Measurements from ENCODE around the gene TRIM10.
"Not testable (repeated sequence)": the region's sequence is repeated elsewhere in the genome, so short reads cannot be mapped to it uniquely, and the experiment has no call there.

TRIM10 gene

DNA sequence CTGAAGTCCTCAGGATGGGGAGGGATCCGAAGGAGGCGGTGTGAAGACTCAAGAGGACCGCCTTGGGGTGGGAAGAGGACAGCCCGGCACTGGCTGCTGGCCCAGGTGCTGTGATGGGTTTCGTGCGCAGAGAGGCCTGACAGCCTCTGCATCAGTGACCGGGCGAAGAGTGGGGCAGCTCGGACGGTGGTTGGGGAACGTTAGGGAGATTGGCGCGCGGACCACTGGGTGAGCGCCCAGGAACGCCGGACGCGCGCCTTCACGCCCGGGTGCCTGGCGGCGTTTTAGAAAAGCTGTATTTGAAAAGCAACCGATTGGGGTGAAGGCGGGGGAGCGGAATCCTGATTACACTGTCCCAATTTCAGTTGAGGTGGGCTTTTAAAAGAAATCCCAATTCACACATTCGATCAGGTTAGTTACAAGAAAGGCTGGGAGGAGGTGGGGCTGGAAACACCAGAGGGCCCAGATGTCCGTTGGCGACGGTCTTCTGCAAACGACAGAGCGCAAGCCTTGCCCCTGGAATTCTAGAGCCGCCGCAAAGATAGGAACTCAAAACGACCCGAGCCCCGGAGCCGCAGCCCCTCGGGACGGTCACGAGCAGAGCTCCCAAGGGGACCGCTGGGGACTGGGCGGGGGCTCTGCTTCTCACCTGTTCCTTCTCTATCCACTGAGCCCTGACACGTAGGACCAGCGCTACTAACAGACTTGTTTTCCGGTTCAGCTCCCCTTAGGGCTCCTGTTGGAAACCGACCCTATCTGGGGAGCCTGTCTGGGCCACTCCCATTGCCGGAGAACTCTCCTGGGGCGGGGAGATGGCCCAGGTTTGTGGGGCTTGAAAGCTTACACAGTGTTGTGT, 33.5 kb downstream of the TRIM10 start:
- no peak for DNase-seq

- DNase-seq: no peak
Observed at GRCh38 chr6:30122515-30122914, 38.5 kb downstream of the TRIM10 start.

GRCh38 chr6:30121446-30122366, 39.3 kb downstream of the TRIM10 start:
- no peak for DNase-seq

DNA sequence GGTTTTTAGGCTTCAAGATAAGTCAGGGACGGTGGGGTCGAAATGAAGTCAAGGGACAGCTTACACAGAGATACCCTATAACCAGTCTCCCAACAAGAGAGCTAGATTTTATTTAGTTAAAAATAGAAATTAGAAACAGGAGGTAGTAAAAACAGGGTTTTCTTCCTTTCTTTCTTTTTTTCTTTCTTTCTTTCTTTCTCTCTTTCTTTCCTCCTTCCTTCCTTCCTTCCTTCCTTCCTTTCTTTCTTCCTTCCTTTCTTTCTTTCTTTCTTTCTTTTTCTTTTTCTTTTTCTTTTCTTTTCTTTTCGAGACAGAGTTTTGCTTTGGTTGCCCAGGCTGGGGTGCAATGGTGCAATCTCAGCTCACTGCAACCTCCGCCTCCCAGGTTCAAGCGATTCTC, 42.3 kb downstream of the TRIM10 start:
- DNase-seq: not testable (repeated sequence)

- no peak for DNase-seq
Observed at GRCh38 chr6:30116724-30117123, 44.3 kb downstream of the TRIM10 start.

- no peak for DNase-seq
Observed at GRCh38 chr6:30113841-30114240, 47.2 kb downstream of the TRIM10 start.

DNA sequence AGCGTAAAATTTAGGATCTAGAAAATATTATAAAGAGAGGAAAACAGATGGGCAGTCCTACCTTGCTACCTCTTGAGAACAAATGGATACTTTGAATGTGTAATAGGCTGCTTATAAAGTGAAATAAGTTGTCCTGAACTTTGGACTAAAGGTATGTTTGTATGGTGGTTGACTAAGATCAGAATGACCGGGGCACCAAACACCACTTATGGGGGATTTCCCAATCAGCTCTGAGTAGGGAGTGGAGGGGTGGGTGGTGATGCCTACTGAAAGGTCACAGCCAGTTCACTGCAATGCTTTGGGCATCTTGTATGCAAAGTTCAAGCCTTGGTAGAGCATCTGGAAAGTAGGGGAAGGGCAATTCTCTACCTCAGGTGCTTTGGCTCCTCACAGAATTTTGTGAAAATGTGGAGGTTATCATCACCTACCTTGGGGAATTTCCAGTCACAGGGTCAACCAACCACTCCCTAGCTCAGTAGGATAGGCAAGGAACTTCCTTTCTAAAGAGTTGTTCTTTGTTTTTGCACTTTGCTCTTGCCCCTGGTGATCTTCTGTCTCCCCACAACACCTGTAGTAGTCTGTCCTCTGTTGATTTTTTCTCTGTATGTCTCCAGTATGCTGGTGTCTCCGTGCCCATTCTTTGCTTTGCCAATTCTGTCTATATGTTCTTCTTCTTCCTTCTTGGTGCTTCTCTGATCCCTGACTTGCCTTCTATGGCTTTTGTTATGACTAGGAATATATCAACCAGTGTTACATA, 47.8 kb downstream of the TRIM10 start, which contains the start of gene TRIM31:
TRIM31 (minus strand) TSS at position 88 of the 757 bp plus-strand sequence. CDS start 285 bp downstream, outside the sequence.
- DNase-seq: no peak

GRCh38 chr6:30112402-30112994, 48.5 kb downstream of the TRIM10 start:
- no peak for DNase-seq

- no peak for DNase-seq
Observed at GRCh38 chr6:30111266-30111856, 49.6 kb downstream of the TRIM10 start.

DNA sequence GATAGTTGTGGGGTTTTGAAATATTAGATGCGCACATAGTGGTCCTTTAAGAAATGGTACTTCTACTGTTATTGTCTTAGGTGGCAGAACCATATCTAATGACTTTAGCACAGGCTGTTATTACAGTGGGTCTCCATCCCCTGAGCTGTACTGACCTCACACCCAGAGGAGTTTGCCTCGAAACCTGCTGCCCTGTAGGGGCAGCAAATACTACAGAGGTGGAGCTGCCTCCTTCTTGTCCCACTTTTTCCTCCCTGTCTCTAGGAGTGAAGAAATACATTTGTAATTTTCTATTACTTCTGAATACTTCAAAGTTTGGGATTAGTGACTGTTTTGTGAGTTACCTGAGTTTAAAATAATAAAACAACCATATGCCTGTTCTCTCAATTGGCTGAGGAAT, 56.4 kb downstream of the TRIM10 start:
- no peak for DNase-seq

DNA sequence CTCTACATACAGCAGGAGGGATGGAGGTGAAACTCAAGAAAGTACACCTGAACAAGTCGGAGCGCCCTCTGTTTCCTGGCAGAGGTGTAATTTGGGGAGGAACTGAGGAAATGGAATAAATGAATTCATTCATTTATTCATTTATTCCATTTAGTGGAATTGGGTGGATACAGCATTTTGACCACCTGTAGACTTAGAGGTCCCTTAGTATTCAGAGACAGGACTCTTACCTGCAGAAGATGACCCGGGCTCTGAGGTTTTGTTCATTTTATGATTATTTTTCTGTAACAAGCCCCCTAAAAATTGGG, 57.2 kb downstream of the TRIM10 start:
- DNase-seq: no peak

DNA sequence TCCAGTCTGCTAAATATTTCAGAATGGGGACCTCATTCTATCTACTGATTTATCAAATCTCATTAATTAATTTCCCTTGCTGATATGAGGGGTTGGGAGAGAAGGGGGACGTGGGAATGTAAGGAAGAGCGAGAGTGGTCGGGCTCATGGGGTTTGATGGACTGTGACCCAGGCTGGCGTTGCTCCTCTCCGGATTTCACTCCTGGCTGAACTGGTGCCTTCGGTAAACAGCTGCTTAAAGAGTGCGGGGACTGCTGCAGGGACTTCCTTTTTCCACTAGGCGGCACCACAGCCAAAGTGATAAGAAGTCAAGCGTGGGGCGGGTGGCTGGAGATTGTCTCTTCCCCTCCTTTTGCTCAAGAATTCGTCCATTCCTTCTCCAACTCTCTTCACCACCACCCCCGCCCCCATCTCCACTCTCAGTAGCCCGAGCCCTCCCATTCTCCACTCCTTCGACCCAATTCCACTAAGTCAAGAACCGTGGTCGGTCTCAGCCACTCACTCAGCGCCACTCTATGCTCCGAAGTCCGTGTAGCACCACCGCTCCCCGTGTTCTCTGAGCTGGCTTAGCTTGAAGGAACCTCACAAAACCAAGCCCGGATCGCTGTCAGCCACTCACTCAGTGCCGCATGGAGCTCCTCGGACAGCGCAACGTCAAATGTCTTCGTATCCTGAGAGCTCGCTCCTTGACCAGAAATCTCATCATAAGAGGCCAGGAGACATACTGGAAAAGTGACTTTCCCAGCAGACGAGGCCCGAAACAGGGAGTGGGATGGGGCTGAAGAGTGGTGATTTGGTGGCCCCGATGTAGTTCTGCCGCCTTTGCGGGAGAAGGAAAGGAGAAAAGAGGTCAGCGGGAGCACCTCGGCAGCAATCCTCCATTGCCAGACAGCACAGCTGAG, 57.8 kb downstream of the TRIM10 start:
- peak; percentile 93 for DNase-seq

- DNase-seq: no peak
Observed at GRCh38 chr6:30102414-30102969, 58.5 kb downstream of the TRIM10 start.

All from hematopoietic multipotent progenitor cell treated with erythropoietin and hydrocortisone succinate and interleukin-3 and kit ligand, for 8 days (in vitro differentiated cells).